OCI-M2 (cell line): ENCODE measurements around the gene ZFAND2A.
"Not testable (repeated sequence)": the region's sequence is repeated elsewhere in the genome, so short reads cannot be mapped to it uniquely, and the experiment has no call there.

ENCODE experiments used
- DNase-seq: peaks from one replicate; lab custom pipeline; 2025; ENCODE audit not compliant: unreplicated experiment; lab: John Stamatoyannopoulos, UW

The ZFAND2A gene

DNA sequence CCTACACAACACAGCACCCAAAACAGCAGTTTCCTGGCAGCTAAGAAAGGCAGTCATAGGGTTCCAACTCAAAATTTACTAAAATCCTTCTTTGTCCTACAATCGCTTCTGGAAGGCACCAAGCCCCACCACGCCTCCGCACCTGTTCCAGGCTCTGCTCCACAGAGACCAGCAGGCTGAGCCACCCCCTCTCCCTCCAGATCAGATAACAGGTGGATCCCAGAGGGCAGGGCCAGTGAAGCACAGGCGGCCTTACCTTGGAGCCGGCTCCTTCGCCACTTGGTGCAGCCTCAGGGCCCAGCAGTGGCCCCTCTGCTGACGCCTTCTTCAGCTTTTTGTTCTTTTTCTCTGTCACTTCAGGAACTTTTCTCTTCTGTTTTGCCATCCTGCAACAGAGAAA, 33.0 kb downstream of the ZFAND2A start:
- no peak for DNase-seq

DNA sequence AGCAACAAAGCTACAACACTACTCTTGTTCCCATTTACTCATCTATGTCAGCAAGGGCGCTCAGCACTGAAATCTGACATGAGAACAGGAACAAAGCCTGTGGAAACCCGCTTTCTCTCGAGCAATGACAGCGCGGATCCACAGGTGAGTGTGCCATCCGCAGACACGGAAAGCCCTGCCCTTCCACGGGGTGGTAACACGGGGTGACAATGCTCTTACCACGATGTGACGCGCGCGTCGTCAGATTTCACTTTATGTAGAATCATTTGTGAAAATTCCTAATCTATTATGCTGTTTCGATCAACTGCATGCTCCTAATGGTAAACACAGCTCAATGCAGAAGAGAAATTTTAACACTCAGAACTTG, 34.4 kb downstream of the ZFAND2A start:
- DNase-seq, result no peak

DNA sequence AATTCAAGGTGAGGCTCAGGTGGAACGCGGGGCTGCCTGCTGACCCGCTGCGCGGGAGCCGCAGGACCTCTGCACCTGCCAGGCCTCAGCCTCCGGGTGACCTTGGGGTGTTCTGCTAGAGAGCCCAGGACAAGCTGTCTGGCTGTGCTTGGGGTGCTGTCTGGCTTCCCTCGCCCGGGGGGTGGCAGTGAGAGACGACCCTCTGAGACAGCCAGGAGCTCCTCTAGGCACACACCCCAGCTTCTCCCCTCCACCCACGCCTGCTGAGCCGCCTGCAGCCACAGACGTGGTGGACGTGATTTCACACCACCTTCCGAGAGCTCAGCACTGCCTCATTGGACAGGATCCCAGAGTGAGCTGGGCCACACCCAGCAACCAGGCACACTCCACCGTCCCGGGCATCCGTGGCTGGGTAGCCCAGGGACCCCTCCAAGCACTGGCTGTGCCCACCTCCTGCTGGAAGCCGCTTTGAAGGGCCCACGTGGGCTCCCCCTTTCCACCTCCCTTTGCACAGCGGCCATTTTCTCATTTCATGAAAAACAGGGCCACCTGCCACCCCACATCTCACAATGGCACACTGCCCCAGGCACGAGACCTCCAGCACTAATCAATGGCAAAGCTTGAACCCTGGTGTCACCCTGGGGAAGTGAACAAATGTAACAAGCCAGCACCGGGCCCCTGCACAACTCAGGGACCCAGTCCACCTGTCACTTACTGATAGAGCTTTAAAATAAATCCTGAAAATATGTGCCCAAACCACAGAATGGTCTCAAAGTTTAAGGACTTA, 35.0 kb downstream of the ZFAND2A start:
- DNase-seq, result no peak

DNA sequence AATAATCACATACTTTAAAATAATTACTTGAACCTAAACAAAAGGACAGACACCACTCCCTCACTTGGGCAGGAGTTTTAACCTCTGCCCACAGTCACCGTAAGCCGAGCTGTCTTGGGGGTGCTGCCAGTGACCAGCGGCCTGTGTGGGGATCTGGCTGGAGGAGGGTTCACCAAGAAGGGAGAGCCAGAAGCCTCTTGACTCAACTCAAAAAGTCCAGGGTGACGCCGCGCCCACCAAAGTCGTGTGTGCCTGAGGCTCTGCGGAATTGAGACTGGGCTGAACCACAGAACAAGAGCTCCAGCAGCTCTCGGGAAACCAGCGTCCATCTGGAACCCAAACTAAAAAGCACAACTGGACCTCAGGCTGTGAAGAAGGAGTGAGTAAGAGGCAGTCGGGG, 35.8 kb downstream of the ZFAND2A start:
- no peak for DNase-seq

DNA sequence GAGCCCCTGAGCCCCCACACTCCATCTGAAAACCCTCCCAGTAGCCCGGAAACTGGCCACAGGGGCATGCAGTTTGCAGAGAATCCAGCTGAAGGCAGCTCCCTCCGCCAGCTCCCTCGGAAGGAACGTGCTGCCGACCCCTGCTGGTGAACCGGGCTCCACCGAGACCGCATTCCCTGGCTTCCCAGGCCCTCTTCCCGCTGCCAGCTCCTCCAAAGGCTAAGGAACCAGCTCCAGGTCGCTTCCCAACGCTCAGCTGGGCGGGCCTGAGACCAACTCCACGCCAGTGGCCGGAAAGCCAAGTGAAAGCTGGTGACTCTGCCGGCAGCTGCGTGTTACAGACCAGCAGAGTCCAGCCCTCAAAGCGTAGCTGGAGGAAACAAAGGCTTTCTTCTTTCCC, 36.3 kb downstream of the ZFAND2A start:
- no peak for DNase-seq

DNA sequence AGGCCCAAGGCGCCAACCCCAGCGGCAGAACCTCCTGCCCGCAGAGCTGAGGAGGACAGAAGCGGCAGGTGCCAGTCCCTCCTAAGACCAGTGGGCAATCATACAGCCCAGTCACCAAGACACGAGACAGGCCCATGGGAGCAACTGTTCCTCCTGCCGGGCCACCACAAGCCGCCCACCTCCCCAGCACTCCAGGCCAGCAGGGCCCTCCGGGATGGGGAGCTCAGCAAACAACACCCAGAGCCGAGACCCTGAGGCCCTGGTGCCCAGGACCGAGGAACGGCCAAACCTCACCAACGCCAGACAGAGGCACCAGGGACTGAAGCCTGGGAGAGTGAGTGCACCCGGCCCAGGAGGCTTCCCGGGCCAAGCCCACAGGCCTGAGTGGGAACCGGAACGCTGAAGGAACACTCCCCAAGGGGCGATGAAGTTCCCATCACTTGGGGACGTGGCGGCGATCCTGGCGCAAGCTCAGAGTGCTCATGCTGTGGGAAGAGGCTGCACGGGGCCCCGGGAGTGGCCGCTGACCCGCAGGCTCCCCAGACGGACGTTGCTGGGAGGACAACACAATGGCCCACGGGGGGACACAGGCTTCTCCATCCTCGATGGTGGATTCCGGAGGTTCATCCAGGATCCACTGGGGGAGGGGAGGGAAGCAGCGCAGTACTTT, 37.0 kb downstream of the ZFAND2A start:
- no peak for DNase-seq

DNA sequence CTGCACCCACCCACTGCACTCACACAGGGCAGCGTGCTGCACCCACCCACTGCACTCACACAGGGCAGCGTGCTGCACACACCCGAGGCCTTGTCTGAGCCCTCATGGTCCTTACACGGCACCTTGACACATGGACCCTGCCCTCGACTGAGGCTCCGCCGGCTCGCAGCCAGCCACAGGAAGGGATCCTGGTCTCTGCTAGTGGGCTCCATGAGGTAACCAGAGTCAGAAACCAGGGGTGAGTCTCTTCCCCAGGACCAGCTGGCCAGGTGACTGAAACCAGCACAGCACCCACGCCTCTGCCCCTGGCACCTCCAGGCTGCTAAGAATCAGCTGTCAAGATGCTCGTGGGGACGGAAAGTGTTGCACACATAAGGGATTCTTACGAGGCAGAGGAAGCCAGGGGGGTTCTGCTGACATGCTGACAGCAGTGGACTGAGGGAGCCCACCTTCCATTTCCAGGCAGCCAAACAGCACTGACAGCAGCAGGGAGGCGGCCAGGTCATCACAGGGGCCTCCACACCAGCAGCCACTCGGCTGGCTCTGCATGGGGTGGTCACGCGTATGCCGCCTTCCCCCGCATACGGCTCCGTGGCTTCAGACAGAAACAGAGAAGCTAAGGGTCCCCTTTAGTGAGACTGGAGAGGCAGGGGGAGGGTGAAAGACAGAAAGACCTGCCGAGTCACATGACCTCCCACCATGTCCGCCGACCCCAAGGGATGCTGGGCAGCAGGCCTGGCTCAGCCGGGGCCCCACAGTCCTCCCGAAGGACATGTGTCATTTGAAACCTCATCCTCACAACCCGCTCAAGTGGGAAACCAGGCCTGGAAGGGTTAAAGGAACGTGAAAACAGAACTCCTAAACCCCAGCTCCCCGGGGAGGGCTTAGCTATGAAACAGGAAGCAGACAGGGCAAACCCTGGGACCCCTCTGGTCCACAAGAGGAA, 37.8 kb downstream of the ZFAND2A start:
- DNase-seq, result no peak

DNA sequence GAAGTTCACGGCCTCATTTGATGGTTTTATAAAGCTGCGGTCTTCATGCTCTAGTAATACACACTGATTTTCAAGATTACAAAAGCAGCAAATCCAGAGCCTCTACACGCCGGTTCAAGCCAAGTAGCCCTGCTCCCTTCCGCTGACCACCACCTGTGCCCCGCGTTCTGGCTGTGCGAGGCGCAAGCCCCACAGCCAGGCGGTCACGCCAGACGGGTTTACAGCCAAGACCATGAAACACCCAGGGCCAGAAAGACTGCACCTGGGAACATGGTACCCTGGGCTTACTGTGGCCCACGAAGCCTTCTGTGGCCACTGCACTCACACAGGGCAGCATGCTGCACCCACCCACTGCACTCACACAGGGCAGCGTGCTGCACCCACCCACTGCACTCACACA, 38.5 kb downstream of the ZFAND2A start:
- DNase-seq, result no peak

DNA sequence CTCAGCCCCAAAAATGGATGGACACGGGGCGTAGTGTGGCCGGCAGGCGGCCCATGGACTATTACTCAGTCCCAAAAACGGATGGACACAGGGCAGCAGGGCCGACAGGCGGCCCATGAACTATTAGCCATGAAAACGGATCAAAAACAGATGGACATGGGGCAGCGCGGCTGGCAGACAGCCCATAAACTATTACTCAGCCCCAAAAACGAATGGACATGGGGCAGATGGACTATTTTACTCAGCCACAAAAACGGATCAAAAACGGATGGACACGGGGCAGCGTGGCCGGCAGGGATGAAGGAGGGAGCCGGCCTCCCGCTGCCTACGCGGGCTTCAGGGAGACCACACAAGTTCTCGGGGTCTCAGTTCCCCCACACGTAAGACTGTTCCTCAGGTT, 39.2 kb downstream of the ZFAND2A start:
- no peak for DNase-seq

DNA sequence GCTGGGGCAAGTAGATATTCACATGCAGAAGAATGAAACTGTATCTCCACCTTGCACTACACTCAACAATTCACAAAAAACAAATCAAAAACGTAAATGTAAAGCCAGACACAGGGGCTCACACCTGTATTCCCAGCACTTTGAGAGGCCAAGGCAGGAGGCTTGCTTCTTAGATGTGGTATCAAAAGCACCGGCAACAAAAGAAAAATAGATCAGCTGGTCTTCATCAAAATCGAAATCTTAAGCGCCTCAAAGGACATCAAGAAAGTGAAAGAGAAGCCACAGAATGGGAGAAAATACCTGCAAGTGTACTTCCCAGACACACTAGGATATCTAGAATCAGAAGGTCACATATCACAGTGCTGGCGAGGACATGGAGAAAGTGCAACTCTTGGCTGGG, 40.8 kb downstream of the ZFAND2A start:
- DNase-seq, result no peak

DNA sequence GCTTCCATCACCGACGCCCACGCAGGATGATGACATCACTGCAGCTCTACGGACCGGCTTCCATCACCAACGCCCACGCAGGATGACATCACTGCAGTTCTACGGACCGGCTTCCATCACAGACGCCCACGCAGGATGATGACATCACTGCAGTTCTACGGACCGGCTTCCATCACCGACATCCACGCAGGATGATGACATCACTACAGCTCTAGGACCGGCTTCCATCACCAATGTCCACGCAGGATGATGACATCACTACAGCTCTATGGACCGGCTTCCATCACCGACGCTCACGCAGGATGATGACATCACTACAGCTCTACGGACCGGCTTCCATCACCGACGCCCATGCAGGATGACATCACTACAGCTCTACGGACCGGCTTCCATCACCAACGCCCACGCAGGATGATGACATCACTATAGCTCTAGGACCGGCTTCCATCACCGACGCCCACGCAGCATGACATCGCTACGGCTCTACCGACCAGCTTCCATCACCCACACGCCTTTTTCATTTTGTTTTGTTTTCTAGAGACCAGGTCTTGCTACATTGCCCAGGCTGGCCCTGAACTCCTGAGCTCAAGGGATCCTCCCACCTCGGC, 42.6 kb downstream of the ZFAND2A start:
- no peak for DNase-seq

DNA sequence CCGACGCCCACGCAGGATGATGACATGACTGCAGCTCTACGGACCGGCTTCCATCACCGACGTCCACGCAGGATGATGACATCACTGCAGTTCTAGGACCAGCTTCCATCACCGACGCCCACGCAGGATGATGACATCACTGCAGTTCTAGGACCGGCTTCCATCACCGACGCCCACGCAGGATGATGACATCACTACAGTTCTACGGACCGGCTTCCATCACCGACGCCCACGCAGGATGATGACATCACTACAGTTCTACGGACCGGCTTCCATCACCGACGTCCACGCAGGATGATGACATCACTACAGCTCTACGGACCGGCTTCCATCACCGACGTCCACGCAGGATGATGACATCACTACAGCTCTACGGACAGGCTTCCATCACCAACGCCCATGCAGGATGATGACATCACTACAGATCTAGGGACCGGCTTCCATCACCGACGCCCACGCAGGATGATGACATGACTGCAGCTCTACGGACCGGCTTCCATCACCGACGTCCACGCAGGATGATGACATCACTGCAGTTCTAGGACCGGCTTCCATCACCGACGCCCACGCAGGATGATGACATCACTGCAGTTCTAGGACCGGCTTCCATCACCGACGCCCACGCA, 43.5 kb downstream of the ZFAND2A start:
- DNase-seq, result not testable (repeated sequence)

DNA sequence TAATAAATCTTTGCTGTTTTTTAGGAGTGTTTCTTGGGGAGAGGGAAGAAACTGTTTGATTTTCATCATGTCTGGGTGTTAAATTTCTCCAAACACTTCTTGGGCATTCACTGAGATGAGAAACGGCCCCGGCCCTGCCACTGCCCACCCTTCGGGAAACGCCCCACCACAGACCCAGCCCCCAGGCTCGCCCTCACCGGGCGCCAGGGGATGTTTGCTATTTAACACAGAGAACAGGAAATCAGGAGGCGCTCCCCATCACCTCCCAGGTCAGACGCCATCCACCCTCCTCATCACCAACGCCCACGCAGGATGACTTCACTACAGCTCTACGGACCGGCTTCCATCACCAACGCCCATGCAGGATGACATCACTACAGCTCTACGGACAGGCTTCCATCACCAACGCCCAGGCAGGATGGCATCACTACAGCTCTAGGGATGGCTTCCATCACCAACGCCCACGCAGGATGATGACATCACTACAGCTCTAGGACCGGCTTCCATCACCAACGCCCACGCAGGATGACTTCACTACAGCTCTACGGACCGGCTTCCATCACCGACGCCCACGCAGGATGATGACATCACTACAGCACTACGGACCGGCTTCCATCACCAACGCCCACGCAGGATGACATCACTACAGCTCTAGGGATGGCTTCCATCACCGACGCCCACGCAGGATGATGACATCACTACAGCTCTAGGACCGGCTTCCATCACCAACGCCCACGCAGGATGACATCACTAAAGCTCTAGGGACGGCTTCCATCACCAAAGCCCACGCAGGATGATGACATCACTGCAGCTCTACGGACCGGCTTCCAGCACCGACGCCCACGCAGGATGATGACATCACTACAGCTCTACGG, 44.6 kb downstream of the ZFAND2A start:
- not testable (repeated sequence) for DNase-seq

DNA sequence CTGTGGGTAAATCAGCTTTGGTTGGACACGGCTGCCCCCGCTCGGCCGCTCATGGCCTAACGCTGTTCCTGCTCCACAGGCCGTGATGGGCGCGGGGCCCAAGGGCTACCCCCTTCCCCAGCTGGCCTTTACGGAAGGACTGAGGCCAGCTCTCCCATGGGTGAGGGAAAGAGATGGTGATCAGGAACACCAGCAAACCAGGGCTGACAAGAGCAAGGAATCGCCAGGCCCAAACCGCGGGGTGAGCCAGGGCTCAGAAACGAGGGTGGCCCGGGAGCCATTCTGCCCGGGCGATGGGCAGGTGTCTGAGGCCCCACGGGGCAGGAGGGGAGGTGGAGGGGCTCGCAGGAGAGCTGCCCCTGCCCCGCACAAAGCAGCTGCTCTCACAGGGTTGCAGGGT, 45.5 kb downstream of the ZFAND2A start:
- DNase-seq, result no peak

DNA sequence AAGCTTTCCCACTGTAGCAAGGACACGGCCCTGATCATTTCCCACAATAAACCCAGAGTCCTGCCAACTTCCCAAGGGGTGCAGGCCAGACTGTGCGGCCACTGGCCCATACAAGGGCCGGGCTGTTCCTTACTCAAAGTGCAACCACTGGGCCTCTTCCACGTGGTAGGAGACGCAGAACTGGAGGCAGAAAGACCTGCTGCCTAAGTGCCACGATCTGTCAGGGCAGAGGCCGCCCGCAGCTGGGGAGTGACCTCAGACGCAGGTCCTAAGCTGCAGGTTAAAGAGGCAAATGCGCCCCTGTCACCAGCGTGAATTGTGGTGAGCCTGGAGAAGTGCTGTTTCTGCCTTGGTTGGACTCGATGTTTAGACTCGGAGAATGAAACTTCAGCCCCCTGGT, 45.9 kb downstream of the ZFAND2A start:
- DNase-seq, result no peak

DNA sequence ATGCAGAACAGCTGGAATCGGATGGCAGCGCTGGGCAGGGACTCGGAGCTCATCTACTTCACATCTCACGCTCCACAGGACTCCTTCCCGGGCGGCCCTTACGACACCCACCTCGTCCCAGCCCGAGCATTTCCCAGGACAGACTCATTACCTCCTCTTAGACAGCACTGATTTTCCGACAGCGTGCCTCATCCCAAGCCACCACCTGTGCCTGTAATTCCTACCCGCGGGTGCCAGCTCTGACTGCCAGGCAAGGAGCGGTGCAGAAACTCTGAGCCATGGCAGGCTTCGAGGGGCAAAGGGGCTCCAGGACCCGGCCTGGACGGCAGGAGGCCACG, 46.5 kb downstream of the ZFAND2A start:
- no peak for DNase-seq

DNA sequence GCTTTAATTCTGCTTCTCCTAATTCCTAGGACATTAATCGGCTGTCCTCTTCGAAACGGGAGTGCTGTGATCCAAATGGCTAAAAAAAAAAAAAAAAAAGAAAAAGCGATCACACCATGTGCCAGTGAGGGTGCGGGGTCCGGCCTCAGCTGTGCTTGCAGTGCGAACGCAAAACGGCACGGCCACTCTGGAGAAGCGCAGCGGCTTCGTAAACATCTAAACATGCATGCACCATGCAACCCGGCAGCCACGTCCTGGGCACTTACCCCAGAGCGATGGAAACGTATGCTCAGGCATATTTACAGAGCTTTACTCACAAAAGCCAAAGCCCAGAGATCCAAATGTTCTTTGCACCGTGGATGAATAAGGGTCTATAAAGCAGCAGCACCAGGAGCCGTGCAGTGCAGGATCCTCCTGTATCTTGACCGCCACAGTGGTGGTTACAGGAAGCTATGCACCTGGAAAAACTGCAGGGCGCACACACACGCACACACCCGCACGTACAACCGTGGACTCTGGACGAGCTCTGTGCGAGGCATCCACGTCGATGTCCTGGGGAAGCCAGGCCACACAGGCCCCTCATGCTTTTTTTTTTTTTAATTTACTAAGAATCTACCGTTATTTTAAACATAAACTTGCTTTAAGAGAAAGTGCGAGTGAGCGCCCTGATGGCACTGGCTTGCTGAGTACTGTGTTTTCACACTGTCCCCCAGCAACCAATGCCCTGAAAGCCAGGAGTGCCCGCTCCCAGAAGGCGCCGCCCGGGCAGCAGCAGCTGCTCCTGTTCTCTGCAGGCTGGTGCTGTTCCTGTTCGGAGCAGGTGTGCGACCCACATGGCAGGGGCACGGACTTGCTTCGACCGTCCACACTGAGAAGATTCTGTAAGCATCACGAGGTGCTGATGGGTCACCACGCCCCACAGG, 47.1 kb downstream of the ZFAND2A start:
- no peak for DNase-seq

DNA sequence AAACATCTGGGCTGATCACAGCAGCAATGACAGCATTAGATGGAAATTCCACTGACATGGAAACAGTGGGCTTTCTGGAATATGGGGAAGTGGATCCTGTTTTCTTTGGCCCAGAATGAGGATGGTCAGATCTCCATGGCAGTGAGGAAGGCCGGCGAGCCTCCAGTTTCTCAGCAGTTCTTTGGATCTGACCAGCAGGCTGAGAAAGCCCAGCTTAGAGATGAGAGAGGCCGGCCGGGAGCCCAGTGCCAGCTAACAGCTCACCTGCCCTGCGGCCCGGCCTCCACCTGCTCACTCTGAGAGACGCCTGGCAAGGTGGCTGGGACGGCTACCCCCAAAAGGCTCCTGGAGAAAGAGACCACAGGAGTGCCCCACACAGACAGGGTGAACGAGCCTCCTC, 47.9 kb downstream of the ZFAND2A start:
- no peak for DNase-seq

DNA sequence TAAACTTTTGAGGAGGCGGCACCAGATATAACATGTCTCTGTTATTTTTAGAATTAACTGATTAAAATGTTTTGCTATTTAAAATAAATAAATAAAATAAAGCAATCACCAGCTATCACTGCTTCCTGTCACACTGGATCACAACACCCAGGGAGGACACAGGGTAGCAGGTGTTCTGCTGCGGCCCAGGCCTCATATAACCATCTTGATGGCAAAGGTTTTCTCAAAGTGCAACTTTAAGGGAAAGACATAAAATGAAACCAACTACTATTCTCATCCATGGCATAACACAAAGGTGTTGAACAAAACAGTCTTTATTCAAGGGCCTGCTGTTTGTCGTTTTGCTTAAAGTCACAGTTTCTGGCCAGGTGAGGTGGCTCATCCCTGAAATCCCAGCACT, 48.8 kb downstream of the ZFAND2A start:
- DNase-seq, result no peak
